ENCODE measurements around the gene EVC2. TPM values are rescaled to one million over a fixed set of nuclear protein-coding genes. Genes with fewer than 3 reads are reported as not detected.

Gene EVC2
- total and polyA plus RNA-seq, 10 of the 15 experiments (the other 5 are each of a cell fraction or from before 2014, with no cell fraction given): 0.34 to 10.4 (median 5.6) TPM

DNA sequence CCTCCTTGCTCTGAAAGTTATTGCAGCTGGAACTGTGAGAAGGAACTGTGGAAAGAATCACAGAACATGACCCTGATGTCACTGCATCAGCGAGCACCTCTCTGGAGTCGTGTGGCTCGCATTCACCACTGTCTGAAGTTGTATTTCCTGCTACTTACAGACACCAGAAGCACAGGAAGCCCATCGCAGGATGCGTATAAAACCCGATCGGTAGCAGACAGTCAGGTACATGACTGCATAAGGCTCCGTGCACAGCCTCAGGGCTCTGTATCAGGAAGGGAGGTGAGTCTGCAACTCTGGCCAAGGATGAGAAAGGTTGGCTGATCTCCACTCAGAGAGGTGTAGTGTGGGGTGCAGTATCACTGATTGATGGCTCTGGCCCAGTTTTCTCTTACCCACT is 134.4 kb downstream of the EVC2 start (continued):
- TF ChIP-seq RELB (IDR thresholded peaks at IDR 0.05; ENCODE audit: low read depth) (no peak), NFYA (IDR thresholded peaks at IDR 0.05; ENCODE audit: borderline replicate concordance, low read depth, low read length) (no peak), CBFB (IDR thresholded peaks at IDR 0.05; ENCODE audit: low read depth) (no peak), TAF1 (IDR thresholded peaks at IDR 0.05; ENCODE audit: borderline replicate concordance, low read depth, low read length) (no peak)
- TF ChIP-seq, protein P1, sequence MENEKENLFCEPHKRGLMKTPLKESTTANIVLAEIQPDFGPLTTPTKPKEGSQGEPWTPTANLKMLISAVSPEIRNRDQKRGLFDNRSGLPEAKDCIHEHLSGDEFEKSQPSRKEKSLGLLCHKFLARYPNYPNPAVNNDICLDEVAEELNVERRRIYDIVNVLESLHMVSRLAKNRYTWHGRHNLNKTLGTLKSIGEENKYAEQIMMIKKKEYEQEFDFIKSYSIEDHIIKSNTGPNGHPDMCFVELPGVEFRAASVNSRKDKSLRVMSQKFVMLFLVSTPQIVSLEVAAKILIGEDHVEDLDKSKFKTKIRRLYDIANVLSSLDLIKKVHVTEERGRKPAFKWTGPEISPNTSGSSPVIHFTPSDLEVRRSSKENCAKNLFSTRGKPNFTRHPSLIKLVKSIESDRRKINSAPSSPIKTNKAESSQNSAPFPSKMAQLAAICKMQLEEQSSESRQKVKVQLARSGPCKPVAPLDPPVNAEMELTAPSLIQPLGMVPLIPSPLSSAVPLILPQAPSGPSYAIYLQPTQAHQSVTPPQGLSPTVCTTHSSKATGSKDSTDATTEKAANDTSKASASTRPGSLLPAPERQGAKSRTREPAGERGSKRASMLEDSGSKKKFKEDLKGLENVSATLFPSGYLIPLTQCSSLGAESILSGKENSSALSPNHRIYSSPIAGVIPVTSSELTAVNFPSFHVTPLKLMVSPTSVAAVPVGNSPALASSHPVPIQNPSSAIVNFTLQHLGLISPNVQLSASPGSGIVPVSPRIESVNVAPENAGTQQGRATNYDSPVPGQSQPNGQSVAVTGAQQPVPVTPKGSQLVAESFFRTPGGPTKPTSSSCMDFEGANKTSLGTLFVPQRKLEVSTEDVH (IDR thresholded peaks at IDR 0.05; ENCODE audit: low read depth, partially characterized antibody): no peak

GRCh38 chr4:5572751-5573150 is 135.6 kb downstream of the EVC2 start:
- WGBS (ENCODE audit: insufficient coverage, insufficient replicate concordance, low lambda C conversion rate, missing lambda C conversion rate): 35% methylated on average over 5 of the region's 5 CpGs
- SMC1A ChIA-PET (ENCODE audit: uncharacterized antibody, unreplicated experiment): no interaction called here
- TF ChIP-seq, protein P2, sequence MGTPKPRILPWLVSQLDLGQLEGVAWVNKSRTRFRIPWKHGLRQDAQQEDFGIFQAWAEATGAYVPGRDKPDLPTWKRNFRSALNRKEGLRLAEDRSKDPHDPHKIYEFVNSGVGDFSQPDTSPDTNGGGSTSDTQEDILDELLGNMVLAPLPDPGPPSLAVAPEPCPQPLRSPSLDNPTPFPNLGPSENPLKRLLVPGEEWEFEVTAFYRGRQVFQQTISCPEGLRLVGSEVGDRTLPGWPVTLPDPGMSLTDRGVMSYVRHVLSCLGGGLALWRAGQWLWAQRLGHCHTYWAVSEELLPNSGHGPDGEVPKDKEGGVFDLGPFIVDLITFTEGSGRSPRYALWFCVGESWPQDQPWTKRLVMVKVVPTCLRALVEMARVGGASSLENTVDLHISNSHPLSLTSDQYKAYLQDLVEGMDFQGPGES (IDR thresholded peaks at IDR 0.05): no peak
- TF ChIP-seq GATAD2B (conservative IDR thresholded peaks at IDR 0.05; ENCODE audit: low read depth) (no peak), SPI1 (IDR thresholded peaks at IDR 0.05; ENCODE audit: borderline replicate concordance, insufficient read depth, low read depth, low read length) (no peak), SRF (IDR thresholded peaks at IDR 0.05; ENCODE audit: low read depth in 2 of 2, low read length in 2 of 2) (no peak), CHD4 (IDR thresholded peaks at IDR 0.05) (no peak), RBBP5 (conservative IDR thresholded peaks at IDR 0.05) (no peak), PAX8 (IDR thresholded peaks at IDR 0.05) (no peak), IKZF2 (IDR thresholded peaks at IDR 0.05) (no peak), REST (IDR thresholded peaks at IDR 0.05; ENCODE audit: low read depth, low read length) (no peak)
- TF ChIP-seq, protein P3, sequence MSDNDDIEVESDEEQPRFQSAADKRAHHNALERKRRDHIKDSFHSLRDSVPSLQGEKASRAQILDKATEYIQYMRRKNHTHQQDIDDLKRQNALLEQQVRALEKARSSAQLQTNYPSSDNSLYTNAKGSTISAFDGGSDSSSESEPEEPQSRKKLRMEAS (IDR thresholded peaks at IDR 0.05; ENCODE audit: low read depth, low read length): no peak

More at GRCh38 chr4:5572751-5573150, 135.6 kb downstream of the EVC2 start:
- H3K27me3 ChIP-seq (replicated peaks in 1 of 2; ENCODE audit: control insufficient read depth in 2 of 2, insufficient read depth in 2 of 2, low read length in 1 of 2): no peaks in the 10 kb centered on the region
- ChIA-PET CTCF (no interaction called here), POLR2A (no interaction called here), RAD21 (ENCODE audit: unreplicated experiment) (no interaction called here)
- no peak overlapping the region for H3K4me3 ChIP-seq
- no peaks in the 10 kb centered on the region for H3K9me3 ChIP-seq (replicated peaks; ENCODE audit: control insufficient read depth, insufficient read depth, low read length)
- DNase-seq (ENCODE audit: low read depth, low spot score) (no peak), ATAC-seq (no peak), FAIRE-seq (no peak)
- H4K20me1 ChIP-seq (ENCODE audit: control insufficient read depth, insufficient read depth): no peaks in the 10 kb centered on the region
- no peaks in the 10 kb centered on the region; a peak in 1 of 4 replicates for H3K36me3 ChIP-seq (ENCODE audit: control insufficient read depth in 2 of 2, insufficient read depth in 2 of 2, low read length in 1 of 2)
- no peak overlapping the region for H3K4me2 ChIP-seq (ENCODE audit: control insufficient read depth, insufficient read depth)
- no peaks in the 10 kb centered on the region for H3K79me2 ChIP-seq (ENCODE audit: control insufficient read depth, insufficient read depth, low read length)
- no TSS peak for BruUV-seq (replicated peaks)
- in situ Hi-C loops (cut with MboI) (no loop called here), intact Hi-C loops (cut with micrococcal nuclease; ENCODE audit: unreplicated experiment) (no loop called here)
- H3K4me1 ChIP-seq (ENCODE audit: control insufficient read depth, insufficient read depth, low read length): no peaks in the 10 kb centered on the region
- H2AFZ ChIP-seq (ENCODE audit: control insufficient read depth, low read depth, low read length): no peak overlapping the region
- H3K9ac ChIP-seq (ENCODE audit: control insufficient read depth, insufficient read depth, low read length): no peak overlapping the region
- H3K27ac ChIP-seq (ENCODE audit: control insufficient read depth, insufficient read depth): no peak overlapping the region

All from GM12878 (cell line).